Stimulated activated CD8-positive, alpha-beta memory T cell treated with anti-CD3 and anti-CD28 coated beads, Interleukin-15, amount 100 ng/mL, for 24 hours (primary cell): ENCODE results near the gene OST4.
"Not testable (repeated sequence)": the region's sequence is repeated elsewhere in the genome, so short reads cannot be mapped to it uniquely, and the experiment has no call there.

Source experiments
- DNase-seq: peaks from one replicate; pipeline ENCODE4 v3.0.0-alpha.2; 2020; ENCODE audit warnings: low read depth

Gene OST4

DNA sequence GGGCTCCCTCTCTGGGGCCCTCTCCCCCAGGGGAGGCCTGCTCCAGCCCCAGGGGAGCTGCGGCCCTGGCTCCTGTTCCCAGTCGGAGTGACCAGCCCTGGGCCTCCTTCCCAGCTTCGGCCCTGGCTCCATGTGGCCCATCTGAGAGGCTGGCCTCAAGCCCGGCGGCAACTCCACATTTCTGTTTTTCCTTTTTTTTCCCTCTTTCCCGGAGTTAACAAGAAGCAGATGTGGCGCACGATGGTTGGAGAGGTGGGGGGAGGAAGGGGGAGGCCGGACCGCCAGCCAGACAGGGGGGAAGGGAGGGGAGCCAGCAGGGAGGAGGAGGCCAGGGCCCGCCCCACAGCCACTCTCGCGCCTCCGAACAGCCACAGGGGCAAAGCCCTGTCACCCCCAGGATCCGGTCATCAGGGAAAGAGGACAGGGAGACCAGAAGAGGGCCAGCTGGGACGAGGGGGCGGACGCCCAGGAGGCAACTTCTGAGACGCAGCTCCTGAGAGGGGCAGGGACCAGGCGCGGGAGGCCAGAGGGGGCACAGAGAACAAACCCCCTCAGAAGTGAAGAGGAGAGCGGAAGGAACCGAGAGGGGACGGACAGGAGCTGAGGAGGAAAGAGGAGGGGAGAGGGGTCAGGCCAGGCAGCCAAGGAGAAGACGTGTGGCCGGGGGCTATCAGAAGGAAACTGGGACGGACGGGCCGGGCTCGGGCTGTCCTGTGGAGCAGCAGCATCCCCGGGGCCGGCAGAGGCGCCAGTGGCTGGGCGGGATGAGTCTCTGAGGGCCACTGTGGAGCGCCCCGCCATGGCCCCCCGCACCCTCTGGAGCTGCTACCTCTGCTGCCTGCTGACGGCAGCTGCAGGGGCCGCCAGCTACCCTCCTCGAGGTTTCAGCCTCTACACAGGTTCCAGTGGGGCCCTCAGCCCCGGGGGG is 7.1 kb upstream of the OST4 start, which contains the start of gene EMILIN1:
TSS of gene EMILIN1 (plus strand) at position 349 of the 928 bp plus-strand sequence. CDS start at position 800, 451 bp downstream.
- DNase-seq: no peak

DNA sequence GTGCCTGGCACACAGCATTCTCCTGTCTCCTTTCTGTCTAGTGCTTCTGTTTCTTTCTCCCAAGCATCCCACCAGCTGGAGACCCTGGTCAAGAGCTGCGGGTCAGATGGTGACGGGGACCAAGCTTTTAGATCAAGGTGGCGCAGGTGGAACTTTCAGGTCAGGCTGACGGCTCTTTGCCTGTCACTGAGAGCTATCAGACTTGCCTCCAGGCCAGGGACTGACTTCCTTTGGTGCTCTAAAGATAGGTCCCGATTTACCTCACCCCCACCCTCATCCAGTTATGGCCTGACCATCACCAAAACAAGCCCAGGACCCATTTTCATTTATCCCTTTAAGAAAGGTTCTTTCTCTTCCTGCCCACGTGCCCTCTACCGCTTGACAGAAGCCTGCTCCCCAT is 5.8 kb upstream of the OST4 start:
- DNase-seq: no peak

DNA sequence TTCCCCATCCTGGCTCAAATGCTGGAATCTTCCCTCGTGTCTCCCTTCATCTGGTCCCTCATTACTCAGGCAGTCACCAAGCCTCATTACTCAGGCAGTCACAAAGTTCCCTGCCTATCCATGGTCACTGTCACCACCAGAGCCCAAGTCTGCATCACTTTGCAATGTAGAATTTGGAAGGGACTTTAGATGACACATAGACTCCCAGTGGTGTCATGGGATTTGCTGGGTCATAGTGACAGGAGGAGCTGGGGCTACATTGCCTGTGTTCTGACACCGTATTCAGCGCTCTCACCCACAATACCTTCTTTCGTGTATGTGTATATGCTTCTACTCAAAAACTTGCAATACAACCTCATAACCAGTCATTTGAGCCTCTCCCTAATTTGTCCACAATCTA is 4.9 kb upstream of the OST4 start:
- DNase-seq: no peak

DNA sequence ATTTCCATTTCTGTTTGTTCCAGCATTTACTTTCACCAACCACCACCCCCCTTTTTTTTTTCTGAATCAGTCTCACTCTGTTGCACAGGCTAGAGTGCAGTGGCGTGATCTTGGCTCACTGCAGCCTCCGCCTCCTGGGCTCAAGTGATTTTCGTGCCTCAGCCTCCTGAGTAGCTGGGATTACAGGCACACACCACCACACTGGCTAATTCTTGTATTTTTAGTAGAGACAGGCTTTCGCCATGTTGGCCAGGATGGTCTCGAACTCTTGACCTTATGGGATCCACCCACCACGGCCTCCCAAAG is 4.1 kb upstream of the OST4 start:
- DNase-seq: not testable (repeated sequence)

DNA sequence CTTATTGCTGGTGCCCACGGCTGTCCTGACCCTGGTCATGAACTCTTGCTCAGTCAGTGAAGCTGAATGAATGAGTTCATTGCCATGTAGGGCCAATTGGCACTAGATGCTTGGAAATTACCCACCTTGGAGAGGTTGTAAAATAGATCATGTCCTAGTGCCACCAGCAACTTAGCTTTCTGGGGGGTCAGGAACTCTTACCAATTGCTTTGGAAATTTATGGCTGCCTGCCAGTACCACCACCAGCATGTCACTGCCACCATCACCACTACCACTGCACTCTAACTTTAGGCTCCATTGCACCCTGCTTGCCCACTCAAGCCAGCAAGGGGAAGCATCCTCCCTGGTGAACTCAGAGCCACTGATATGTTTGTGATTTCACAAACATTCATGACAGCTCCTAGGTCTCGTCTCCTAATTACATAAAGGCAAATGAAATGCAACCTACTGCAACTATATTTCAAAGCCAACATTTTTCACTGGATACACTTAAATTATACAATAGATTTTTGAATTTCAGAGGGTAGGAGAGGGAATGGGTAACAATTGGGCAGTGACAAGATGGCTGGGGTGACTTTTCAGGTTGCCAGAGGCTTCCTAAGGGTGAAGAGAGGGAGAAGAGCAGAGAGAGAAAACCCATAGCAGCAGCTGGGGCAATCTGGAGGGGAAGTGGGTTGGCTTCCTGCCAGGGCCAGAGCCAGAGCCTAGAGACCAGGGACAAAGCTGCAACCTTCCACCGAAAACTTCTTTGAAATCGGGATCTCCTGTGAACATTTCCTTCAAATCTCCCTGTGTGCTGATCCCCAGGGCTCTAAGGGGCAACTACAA is 3.5 kb upstream of the OST4 start:
- DNase-seq: no peak

DNA sequence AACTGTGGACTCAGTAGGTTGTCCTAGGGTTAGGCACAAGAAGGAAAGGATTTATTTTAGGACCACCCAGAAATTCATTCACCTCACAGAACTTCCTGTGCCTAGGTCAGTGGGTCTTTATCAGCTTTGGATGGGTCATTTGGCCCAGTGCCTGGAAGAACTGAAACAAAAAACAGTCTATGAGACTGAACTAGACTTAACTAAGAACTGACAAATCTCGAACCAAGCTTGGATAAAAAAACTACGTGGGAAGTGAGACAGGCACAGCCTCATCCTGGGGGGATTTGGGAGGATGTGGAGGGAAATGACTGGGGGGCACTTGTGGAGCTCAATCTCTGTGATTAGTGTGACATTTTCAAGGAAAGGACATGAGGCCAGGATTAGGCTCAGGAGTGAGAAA is 2.3 kb upstream of the OST4 start:
- DNase-seq: no peak

DNA sequence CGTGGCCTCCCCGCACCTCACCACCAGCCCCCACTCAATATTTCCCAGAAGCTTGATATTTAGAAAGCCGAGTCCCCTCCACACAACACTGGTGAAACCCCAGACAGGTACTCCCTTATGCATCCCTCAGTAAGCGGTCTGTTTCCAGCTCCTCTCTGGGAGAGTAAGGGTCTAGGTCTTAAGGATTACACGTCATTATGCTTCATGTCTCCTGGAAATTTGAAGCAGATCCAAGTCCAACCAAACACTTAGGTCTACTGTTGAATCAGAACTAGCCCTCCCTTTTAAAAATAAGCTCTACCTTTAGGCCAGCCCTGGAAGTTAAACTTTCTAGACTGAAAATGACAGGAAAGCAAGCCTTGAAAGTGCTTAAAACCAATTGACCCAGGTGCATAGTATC is 1.5 kb upstream of the OST4 start:
- DNase-seq: no peak

DNA sequence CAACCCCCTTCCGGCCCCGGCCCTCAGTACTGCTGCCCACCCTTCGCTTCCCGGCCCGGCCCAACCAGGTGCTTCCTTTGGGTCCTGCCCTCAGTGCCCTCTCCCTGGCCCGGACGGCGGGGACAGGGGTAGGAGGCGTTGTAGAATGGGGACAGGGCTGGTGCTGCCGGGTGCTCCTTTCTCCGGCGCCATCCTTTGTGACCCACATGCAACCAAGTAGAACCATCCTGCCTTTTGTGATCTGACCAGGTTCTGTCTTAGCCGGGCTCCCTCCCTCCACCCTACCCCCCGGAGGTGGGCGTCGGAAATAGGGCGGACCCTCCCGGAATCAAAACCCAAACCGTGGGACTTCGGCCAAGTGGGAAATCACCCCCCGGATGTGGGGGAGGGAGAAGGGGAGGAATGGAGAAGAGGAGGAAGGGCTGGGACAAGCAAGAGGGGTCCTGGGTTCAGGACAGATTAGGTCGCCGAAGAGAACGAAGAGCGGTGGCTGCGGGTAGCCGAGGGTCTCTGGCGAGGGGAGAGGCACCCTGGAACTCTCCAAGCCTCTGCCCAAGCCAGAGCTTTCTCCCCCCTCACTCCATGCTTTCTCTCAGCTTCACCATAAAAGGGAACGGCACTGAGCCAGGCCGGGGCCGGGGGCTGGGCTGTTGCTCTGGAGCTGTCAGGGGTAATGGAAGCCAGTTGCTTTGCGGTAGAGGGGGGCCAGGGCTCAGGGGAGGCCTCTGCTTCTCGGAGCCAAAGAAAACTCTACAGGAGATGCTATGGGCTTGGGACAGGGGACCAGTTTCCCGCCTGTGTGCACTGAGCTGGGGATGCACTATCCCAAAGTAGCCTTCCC is 756 bp upstream of the OST4 start:
- no peak for DNase-seq

DNA sequence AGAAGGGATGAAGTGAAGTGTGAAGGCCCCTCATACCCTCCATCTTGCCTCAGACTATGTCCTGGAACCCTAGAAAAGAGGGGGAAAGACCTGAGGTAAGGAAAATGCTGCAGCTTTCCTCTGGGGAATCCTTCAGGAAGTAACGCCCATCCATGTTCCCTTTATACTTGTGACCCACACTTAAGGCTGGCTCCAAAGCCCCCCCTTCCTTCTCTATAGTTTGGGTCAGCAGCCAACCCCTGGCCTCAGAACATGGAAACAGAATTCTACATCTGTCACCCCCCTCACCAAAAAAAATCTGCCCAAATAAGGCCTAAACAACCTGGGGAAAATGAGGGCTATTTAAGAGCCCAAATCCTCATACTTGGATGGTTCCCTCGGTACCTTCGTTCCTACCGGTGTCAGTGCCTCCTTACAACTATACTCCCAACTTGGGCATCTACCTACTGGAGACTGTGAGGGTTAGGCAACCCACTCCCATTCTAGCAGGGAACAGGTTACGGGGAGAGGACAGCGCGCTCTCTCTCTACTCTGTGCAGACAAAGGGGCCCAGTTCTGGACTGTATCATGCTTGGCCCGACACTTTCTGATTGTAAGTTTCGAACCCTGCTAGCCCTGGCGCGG is 689 bp downstream of the OST4 start:
- DNase-seq: no peak

DNA sequence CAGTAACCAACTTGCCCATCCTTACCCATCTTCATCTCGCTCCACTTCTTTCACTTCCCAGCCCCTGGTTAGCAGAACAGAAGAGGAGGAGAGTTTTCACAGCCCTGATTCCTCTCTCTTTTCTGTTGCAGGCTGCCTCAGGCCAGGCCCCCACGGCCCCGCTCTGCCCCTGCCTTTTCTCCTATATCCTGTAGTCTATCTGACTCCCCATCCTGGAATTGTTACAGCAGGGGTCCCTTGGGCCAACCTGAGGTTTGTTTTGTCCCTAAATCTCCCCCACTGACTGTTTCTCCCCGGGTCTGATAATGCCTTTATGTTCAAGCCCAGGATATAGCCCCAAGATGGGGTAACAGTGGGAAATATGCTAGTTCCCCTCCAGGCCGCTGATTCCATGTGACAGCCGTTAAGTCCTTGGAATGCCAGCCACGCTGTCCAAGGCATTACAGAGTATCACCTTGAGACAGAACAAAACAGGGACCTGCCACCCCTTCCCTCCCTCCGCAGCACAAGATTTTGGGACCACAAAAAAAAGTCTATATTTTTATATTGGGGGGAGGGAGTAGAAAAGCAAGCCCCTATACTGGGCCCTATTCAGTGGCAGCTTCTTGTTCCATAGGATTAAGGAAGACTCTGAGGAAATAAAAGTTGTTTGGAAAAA is 1.4 kb downstream of the OST4 start:
- DNase-seq: no peak

DNA sequence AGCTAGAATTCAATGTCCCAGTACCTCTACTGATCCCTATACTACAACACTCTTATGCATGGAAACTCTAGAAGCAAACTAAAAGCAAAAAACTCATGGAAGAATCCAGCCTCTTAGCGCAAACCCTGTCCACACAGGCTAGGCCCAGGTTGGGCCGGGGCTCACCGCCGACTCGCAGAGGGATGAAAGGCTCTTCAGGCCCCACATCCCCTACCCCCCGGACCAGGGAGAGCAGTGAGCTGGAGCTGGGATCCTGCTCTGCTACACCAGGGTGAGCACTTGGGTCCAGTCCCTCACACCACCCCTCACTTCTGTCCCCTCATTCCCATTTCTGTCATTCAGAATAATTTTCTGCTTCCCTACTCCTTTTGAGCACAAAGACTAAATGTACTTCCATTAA is 2.0 kb downstream of the OST4 start:
- no peak for DNase-seq

DNA sequence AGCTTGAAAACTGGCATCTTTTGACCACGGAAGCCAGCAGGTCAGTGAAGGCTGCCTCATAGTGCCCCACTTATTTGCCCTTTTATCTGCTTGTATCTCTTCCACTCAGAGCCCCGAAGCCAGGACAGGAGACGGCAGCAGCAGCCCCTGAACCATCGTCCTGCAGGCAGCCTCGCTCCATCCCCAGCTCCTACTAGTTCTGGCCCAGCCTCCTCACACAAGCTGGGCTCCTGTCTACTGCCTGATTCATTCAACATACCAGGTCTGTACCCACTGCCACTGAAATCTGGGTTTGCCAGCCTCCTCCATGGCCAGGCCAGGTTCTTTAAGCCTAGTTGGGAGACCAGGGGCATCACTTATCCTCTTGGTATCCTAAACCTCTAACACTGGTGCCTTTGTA is 4.1 kb downstream of the OST4 start:
- no peak for DNase-seq

DNA sequence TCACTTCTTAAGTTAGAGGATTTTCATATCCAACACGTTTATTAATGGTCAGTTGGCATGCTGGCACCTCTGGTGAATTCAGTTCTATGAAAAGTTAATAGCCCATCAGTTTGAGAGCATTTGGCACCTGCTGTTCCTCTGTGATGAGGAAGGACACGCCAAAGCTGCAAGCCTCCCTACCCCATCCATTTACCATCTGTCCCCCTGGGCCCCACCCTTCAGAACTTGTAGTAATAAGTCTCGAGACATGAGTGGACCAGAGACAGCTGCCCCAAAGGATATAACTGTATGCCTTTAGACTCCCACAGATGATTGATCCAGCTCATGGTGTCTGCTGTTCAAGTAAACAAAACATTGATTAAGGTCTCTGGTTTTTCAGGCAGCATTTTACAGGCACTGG is 6.3 kb downstream of the OST4 start:
- no peak for DNase-seq

DNA sequence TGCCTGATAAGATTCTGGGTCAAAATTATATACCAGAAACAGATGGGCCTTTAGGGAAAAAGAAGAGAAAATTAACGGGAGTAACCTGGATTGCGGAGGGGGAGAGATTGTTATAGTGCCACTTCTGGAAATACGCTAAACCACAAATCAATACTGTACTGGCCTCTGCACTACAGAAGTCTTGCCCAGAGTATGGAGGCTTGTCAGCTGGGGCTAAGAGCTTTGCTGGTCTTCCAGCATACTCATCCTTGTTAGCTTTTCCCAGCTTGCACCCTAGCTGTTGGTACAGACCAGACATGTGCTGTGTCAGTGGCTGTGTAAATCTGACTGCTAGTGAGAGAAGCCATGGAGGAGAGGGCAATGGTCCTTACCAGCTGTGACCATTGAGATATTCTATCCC is 11.1 kb downstream of the OST4 start:
- no peak for DNase-seq

DNA sequence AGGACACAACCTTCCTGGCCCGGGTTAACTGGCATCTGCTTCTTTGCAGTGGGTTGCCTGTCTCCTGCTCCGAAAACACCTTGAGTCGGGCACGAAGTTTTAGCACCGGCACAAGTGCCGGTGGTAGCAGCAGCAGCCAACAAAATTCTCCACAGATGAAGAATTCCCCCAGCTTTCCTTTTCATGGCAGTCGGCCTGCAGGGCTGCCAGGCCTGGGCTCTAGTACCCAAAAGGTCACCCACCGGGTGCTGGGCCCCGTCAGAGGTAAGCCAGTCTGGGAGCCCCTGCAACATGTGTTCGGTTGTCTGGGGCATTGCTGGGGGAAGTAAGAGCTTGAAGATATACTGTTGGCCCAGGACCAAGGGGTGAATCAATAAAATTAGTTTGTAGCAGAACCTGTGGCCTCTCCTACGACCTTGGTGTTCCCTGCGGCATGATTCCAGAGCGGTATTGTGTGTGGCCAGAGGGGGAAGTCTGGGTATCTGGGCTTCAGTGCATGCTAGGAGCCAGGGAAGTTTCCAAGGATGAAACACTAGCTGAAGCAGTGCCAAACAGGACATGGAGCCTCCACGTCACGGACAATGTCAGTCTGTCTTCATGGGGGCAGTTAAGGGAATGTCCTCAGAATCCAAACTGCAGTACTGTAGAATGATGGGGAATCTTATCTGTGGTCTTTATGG is 12.2 kb downstream of the OST4 start:
- no peak for DNase-seq

DNA sequence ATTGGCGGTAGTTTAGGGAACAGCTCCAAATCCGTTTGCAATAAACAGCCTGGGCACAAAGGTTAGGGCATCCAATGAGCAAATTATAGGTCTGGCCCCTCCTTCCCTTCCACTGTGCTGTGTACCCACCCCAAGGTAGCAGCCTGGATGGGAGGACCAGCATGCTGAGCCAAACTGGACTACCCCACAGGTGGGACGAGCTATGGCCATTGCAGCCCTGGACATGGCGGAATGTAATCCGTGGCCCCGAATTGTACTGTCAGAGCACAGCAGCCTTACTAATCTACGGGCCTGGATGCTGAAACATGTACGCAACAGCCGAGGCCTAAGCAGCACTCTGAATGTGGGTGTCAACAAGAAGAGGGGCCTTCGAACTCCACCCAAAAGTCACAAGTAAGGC is 13.2 kb downstream of the OST4 start:
- no peak for DNase-seq

DNA sequence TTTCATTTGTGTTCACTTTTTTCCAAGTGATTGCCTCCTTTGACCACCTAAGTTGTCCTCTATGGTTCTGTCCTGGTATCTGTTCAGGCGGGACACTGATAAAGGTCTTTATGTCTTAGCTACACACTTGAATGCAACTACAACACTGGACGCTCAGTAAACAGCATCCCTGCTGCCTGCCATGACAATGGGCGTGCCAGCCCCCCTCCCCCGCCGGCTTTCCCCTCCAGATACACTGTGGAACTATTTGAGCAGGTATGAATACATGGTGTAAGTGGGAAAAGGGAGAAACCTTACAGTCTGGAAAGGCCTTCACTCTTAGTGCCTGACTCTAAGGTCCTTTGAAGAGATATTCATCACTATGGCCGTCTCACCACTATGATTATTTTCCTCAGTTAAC is 14.3 kb downstream of the OST4 start:
- DNase-seq: no peak

DNA sequence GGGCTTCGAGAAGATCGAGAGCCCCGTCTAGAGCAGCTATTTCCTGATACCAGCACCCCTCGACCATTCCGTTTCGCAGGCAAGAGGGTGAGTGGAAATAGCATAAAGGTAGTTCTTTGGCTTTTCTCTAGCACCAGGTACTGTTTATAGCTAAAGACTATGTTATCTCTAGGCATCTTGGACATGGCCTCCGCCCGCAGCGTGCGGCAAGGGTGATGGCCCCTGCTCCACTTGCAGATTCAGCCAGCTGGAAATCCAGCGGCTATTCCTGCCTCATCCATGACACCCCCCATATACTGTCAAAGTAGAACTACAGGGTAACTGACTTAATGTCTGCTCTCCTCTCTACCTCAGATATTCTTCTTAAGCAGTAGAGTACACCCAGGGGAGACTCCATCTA is 16.7 kb downstream of the OST4 start:
- DNase-seq: no peak

DNA sequence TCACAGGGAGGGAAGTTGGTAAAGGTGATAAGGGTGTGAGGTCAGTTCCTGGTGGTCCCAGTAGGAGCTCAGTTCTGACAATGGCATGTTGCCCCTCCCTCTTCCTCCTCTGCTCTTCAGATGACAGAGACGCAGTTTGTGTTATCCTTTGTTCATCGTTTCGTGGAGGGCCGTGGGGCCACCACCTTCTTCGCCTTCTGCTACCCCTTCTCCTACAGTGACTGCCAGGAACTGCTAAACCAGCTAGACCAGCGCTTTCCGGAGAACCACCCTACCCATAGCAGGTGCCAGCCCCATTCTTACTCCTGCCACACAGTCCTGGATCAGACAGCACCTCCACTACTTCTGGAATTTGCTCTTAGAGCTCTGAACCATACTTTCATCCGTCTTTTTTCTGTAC is 17.7 kb downstream of the OST4 start:
- no peak for DNase-seq

DNA sequence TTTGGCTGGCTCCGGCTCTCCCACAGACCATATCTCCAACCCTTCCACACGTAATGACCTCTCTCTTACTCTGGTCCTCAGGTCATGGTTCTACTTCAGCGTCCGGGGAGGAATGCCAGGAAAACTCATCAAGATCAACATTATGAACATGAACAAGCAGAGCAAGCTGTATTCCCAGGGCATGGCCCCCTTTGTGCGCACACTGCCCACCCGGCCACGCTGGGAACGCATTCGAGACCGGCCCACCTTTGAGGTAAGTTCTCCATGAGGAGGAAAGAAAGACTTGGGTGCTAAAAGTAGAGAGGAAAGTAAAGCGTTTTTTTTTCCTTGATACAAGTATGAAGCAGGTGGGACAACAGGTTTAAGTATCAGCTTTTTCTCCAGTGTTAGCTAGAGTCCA is 18.1 kb downstream of the OST4 start:
- DNase-seq: no peak
